HG02884 (cell line): Measurements from ENCODE around the gene TRABD2B.

Source experiments
- ATAC-seq: cut with Tn5 transposase; IDR thresholded peaks from one replicate; pipeline ENCODE4 v1.9.1; 2021; ENCODE audit warnings: mild to moderate bottlenecking, moderate library complexity; ENCODE audit not compliant: unreplicated experiment

Gene TRABD2B

DNA sequence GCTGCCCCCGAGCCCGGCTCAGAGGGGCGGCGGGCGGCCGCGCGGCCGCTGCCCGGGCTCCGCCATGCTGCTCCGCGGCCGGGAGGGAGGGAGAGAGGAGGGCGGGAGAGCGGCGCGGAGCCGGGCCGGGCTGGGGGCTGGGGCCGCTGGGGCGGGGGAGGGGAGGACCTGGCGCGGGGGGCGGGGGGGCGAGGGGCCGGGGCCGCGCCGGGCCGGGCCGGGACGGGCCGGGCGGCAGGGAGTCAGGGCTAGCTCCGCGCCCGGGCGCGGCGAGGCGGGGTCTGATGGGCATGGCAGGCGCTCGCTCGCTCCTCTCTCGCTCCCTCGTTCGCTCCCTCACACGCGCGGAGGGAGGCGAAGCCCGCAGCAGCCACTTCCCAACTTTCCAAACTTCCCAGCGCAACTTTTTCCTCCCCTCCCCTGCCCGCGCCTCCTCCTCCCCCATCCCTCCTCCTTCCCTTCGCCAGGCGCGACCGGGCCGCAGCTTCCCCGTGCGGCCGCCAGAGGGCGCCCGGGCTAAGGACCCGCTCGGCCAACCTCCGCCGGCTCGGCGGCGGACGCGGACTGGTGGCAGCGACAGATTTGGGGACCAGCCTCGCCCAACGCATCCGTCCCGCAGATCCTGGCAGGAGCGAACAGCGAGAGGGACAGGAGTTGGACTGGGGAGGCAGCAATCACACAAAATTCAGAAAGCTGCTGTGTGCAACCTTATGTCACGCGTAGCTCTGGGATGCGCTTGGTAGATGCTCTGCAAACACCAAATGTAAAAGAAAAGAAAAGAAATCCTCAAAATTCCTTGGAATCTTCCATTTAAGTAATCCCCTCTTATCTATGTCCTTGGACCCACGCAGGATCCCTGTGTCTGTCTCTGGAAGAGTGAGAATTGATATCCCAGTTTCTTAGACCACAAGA is at the start of gene TRABD2B:
TRABD2B (minus strand) TSS at position 97 of the 912 bp plus-strand sequence.
- ATAC-seq = peak; percentile 83

- no peak for ATAC-seq
These were observed 47.1 kb upstream of the TRABD2B start for GRCh38 chr1:48044311-48044710.

DNA sequence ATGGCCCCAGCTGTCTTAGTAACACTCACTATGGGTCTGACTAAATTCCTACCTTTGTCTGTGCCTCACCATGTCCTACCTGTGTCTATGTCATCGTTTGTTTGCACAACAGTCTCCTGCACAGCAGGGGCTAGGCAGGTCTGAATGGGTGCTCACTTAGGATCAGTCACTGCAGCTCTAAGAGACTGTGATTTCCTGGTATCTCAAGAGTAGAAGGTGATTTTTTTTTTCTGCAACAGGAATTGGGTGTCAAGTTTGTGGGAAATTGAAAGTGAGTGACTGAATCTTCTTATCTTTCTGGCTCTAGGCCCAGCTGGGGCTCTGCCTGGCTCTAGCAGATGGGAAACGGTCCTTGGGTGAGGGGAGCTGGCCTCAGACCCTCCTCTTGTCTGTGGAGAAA is 46.4 kb upstream of the TRABD2B start:
- ATAC-seq = no peak

GRCh38 chr1:48040154-48040553 is 43.0 kb upstream of the TRABD2B start:
- no peak for ATAC-seq

DNA sequence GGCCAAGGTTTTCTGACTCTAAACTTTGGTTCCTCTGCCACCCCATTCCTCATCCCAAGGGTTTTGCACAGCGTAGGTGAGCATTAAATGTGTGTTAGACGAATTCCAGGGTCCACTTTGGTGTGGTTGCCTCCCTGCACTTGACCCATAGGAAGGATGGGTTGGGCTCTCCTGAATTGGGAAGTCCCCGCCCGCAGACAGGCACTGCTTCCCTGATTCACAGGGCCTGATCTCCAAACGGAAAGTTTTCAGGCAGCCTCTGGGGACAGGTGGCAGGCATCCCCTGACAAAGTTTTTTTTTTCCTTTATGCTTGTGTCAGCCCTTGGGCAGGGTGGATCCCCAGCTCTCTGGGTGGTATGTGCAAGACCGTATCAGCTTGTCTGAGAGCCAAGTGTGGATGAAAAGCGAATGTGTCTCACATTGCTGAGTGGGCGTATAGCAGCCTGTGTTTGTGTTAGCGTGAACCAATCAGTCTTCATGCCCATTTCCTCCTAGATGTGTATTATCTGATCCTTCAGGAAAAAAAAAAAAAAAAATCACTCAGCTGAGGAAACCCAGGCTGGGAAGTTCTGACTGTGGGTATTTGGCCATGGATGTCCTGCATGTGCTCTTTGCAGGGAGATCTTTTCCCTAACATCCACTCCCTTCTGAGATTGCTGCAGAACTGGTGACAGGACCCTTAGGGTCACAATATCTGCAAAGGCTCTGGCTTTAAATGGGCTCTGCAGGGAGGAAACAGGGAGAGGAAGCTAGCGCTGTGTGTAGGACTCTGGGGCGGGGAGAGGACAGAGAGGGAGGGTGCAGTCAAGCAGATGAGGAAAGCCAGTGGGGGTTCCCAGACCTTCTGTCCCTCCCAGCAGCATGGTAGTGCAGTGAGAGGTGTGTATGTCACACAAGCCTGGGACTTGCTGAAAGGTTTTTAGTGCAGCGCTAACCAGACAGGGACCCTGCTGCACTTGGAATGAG is 42.2 kb upstream of the TRABD2B start:
- ATAC-seq = peak; percentile 76

DNA sequence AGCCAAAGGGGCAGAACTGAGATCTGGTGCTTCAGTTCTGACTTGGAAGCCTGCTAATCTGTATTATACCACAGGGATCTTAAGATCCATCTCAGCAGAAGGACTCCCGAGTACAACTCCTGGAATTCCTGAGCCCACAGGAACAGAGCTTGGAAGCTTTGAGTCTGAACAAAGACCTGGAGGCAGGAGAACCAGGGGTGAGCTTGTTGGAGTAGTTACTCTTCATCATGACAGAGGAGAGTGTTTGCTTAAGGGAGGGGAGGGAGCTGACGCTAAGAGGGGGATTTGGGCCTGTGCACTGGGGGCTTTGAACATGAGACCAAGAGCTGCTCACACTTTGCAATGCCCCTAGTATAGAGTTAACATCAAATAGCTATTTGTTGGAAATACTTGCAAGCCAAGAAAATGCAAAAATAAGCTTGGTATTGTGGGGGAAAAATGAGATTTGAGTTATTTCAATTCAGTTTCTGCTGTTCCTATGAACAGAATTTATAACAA is 41.1 kb upstream of the TRABD2B start:
- no peak for ATAC-seq

DNA sequence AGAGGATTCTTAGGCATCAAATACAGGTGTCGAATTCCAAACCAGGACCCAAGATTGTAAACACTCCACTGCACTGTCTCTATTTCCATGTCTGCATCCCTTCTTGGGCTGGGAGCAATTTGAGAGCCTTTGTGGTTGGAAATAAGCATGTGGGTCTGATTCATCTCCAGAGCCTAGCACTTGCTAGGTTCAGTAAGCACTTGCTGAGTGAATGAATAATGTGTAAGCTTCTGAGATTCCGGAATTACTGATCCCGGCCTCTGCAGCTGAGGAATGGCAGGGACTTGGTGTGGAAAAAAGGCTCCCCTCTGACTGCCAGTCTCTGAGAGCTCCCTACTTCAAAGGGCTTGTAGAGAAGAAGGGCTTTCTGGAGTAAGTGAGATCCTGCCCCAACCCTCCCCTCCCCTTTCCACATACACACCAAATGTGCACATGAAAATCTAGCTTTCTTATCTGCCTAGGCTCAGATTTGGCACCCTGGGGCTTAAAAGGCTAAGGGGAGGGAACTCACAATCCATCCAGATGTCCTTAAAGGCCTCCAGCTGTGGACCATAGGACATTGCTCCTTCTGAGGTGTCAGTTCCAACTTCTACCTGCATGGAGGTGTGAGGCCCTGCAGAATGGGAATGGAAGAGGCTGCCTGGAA is 39.6 kb upstream of the TRABD2B start:
- ATAC-seq = no peak

DNA sequence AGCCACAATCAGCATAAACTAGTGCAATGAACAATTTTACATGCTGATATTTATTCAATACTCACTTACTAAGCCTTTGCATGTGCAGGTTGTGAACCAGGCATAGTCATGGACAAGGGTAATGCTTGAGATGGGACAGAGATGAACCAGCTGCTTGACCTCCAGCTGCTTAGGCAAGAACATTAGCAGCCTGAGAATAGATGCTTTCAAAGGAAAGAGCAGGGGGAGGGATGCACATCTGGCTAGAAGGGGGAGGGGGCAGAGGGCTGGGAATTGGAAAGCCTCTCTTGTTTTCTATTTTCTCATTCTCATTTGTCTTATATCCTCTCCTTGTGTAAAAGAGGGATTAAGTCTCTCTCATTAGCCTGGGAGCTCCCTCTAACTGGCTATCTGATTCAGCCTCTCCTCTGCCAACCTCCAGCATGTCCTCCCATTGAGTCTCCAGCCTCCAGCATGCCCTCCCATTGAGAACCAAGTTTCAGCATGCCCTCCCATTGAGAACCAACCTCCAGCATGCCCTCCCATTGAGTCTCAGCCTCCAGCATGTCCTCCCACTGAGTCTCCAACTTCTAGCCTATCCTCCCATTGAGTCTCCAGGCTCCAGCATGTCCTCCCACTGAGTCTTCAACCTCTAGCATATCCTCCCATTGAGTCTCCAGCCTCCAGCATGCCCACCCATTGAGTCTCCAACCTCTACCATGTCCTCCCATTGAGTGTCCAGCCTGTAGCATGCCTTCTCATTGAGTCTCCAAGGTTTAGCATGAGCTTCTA is 38.4 kb upstream of the TRABD2B start:
- ATAC-seq = no peak

GRCh38 chr1:48033495-48034045 is 36.4 kb upstream of the TRABD2B start:
- ATAC-seq = no peak

GRCh38 chr1:48031676-48032075 is 34.5 kb upstream of the TRABD2B start:
- ATAC-seq = no peak

GRCh38 chr1:48030696-48031365 is 33.6 kb upstream of the TRABD2B start:
- ATAC-seq = no peak

- ATAC-seq = no peak
These were observed 33.0 kb upstream of the TRABD2B start for GRCh38 chr1:48030211-48030610.

DNA sequence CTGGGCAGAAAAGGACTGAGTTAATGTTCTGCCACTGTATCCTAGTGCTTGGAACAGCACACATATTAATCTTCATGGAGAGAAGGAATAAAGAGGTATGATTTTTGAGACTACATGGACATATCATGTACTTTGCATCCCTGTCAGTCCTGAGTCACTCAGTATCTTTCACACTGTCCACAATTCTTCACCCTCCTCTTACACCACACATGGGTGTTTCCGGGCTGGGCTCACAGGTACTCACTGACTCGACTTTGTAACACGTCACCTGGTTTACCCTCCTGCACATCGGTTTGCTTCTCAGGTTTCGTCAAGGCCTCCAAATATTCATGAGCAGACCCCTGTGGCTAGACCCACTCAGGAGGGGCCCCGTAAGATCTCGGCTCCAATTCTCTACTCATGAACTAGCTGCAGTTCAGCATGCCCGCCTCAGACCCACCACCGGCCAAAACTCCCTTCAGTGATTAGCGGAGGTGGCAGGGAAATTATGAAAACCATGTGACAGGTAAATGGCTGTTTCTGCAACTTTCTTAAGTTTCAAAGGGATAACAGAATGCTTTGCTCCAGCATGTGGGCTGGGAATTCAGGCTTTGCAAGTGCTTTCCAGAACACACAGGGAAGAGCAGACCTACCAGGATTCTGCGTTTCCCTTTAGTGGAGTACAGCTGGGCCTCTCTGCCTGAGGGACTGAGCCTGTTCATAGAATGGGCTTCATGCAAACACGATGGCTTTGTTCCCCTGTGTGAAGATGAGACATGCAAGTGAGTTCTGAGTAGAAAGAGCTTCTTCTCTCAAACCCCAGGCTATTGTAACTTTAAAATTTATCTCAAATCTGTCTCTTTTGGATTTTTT is 31.3 kb upstream of the TRABD2B start:
- ATAC-seq = no peak

DNA sequence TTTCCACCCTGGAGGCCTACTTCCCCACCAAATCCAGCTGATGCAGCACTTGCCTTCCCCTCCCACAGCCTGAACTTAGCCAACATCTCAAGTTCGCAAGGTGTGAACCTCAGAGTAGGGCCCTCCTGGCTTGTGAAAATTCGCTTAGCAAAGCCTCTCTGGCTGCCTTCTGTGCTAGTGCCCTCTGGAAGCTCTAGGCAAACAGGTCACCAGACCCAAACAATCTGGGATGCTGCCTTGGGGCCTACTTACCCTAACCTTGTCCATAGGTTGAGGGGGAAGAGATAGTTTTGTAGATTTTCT is 30.3 kb upstream of the TRABD2B start:
- ATAC-seq = no peak

- ATAC-seq = no peak
These were observed 29.7 kb upstream of the TRABD2B start for GRCh38 chr1:48026701-48027532.

GRCh38 chr1:48026275-48026674 is 29.1 kb upstream of the TRABD2B start:
- no peak for ATAC-seq

- ATAC-seq = no peak
These were observed 27.9 kb upstream of the TRABD2B start for GRCh38 chr1:48025076-48025475.

DNA sequence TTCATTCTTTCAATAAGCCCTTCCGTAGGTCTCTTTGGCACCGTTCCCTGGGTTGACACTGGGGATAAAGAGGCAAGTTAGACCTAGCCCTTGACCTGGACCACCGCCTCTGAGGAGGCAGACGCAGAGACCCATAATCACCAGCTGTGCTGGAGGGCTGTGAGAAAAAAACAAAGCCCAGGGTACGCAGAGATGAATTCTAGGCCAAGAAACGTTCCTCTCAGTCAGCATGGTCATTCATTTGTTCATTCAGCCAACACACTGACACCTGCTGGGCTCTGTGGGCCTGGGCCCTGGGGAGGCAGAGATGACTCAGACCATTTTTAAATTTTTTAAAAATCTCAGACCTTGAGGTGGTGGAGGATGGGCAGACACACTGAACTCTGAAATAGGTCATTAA is 26.3 kb upstream of the TRABD2B start:
- ATAC-seq = no peak
